Transverse colon (tissue), 4 donors: ENCODE results near the gene PHF14.

Experiments used
- CTCF ChIP-seq, 5 experiments: fragments of 200-600 bp in 3 of 5; fragments of 450-650 bp in 2 of 5; sonication (generic) in 3 of 5; IDR thresholded peaks; 1 replicate in 2 of 5; 2 replicates in 3 of 5; pipeline ENCODE4 v1.5.1; 2016 to 2017; ENCODE audit warnings: antibody characterized with exemption in 5 of 5, inconsistent platforms in 3 of 5, mild to moderate bottlenecking in 2 of 5, moderate library complexity in 1 of 5
- EP300 ChIP-seq: sonication (generic); formaldehyde crosslinking; IDR thresholded peaks from one replicate; pipeline ENCODE4 v1.6.1; 2017; ENCODE audit warnings: antibody characterized with exemption, low read depth
- POLR2A ChIP-seq: fragments of 450-650 bp; IDR thresholded peaks from one replicate; pipeline ENCODE4 v1.6.1; 2016; ENCODE audit warnings: antibody characterized with exemption, mild to moderate bottlenecking, moderate library complexity
- POLR2AphosphoS5 ChIP-seq, 3 donors: sonication (generic); formaldehyde crosslinking; IDR thresholded peaks; one replicate each; pipeline ENCODE4 v1.6.1; 2016; ENCODE audit warnings: antibody characterized with exemption in 3 of 3

- no peak for TF ChIP-seq CTCF (IDR thresholded peaks at IDR 0.05)
- peak in 2 of 3 donors; percentile 27 to 48 for TF ChIP-seq POLR2AphosphoS5 (IDR thresholded peaks at IDR 0.05)
- TF ChIP-seq POLR2A = no peak
- no peak for TF ChIP-seq EP300
Observed at GRCh38 chr7:11203683-11204082, 230.0 kb downstream of the PHF14 start.
